Left lung (tissue), 10 donors: ENCODE measurements around the gene THOC2. TPM values are rescaled to one million over a fixed set of nuclear protein-coding genes. Genes with fewer than 3 reads are reported as not detected.

Experiments
- ATAC-seq: fragments of 200-7000 bp; cut with Tn5 transposase; one replicate; pipeline ENCODE4 v1.9.1; 2020; ENCODE audit warnings: moderate library complexity
- DNase-seq, 4 donors: peaks; one replicate each; pipeline ENCODE4 v3.0.0-alpha.2; 2013 to 2020
- H3K27ac ChIP-seq, 2 donors: fragments of 200-600 bp; sonication (generic) in 1 of 2; one replicate each; pipeline versions ENCODE4 v1.5.0 to v1.8.0; 2020 to 2021
- H3K27me3 ChIP-seq, 2 donors: fragments of 200-600 bp; sonication (generic) in 1 of 2; one replicate each; pipeline versions ENCODE4 v1.5.0 to v1.8.0; 2020 to 2021
- H3K36me3 ChIP-seq, 2 donors: fragments of 200-600 bp; sonication (generic) in 1 of 2; one replicate each; pipeline versions ENCODE4 v1.5.0 to v1.8.0; 2020 to 2021
- H3K4me1 ChIP-seq, 2 donors: fragments of 200-600 bp; one replicate each; pipeline ENCODE4 v1.8.0; 2021
- H3K4me3 ChIP-seq, 2 donors: fragments of 200-600 bp; sonication (generic) in 1 of 2; one replicate each; pipeline versions ENCODE4 v1.5.0 to v1.8.0; 2020 to 2021; ENCODE audit warnings: mild to moderate bottlenecking in 1 of 2
- H3K9me3 ChIP-seq, 2 donors: fragments of 200-600 bp; sonication (generic) in 1 of 2; one replicate each; pipeline versions ENCODE4 v1.5.0 to v1.8.0; 2020 to 2021
- intact Hi-C, 2 donors: fragments of 100-400 bp; cut with DNase I; formaldehyde crosslinking; loops; one replicate each; pipeline versions ENCODE4 v1.11.2 to v1.14.2; 2022
- polyA plus RNA-seq, 6 donors: library from polyadenylated mRNA; unstranded; fragments of 120-200 nt; gene quantifications; one replicate each; pipeline ENCODE4 v1.2.1, GENCODE V29; 2013; ENCODE audit not compliant: insufficient read length in 6 of 6
- total RNA-seq, 2 donors: library from RNA; stranded (reverse); fragmentation: NEBNext Ultra II Directional; extraction: Animal tissue kit (Norgen Biotek cat#: 25700); gene quantifications; one replicate each; pipeline ENCODE4 v1.2.1, GENCODE V29; 2021
- TF ChIP-seq, protein P1 (sequence below), 2 donors: fragments of 200-600 bp; sonication (generic) in 1 of 2; IDR thresholded peaks; one replicate each; pipeline versions ENCODE4 v1.5.0 to v1.8.0; 2021; ENCODE audit warnings: antibody characterized with exemption in 2 of 2
- donor health status: DM: no; HTN: yes; CAD: no.
- donor health status: DM: no; HTN: no; CAD: no.

THOC2 gene
- total and polyA plus RNA-seq, 8 donors: 78.2 to 164 (median 137) TPM

DNA sequence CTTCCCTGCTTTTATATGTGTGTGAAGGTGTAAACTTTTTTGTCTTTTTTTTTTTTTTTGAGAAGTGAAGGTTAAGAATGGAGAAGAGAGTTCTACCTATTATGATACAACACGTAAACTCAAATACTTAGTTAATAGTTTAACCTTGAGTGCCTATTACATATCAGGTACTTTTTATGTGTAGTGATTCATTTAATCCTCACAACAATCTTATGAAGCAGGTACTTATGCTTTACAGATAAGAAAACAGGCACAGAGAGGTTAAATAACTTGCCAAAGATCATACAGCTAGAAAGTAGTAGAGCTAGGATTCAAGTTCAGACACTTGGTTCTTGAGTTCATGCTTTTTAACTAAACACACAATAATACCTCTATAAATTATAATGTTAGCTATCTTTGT lies 107.4 kb downstream of the THOC2 start:
- TF ChIP-seq, protein P1, sequence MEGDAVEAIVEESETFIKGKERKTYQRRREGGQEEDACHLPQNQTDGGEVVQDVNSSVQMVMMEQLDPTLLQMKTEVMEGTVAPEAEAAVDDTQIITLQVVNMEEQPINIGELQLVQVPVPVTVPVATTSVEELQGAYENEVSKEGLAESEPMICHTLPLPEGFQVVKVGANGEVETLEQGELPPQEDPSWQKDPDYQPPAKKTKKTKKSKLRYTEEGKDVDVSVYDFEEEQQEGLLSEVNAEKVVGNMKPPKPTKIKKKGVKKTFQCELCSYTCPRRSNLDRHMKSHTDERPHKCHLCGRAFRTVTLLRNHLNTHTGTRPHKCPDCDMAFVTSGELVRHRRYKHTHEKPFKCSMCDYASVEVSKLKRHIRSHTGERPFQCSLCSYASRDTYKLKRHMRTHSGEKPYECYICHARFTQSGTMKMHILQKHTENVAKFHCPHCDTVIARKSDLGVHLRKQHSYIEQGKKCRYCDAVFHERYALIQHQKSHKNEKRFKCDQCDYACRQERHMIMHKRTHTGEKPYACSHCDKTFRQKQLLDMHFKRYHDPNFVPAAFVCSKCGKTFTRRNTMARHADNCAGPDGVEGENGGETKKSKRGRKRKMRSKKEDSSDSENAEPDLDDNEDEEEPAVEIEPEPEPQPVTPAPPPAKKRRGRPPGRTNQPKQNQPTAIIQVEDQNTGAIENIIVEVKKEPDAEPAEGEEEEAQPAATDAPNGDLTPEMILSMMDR (IDR thresholded peaks at IDR 0.05): no peak
- Histone ChIP-seq H3K4me1 (no peaks in the 10 kb centered on the region), H3K4me3 (no peak overlapping the region), H3K9me3 (no peaks in the 10 kb centered on the region), H3K36me3 (peaks cover 0 to 45% of the 10 kb centered on the region in 2 donors), H3K27ac (no peak overlapping the region), H3K27me3 (no peaks in the 10 kb centered on the region)
- DNase-seq (no peak), ATAC-seq (peak; percentile 82)
- intact Hi-C loops: no loop called here

- intact Hi-C loops: no loop called here
- ATAC-seq (peak; percentile 73), DNase-seq (no peak)
- TF ChIP-seq, protein P1 (IDR thresholded peaks at IDR 0.05): no peak
- no peak overlapping the region for H3K27ac ChIP-seq
- H3K27me3 ChIP-seq: no peaks in the 10 kb centered on the region
- no peaks in the 10 kb centered on the region for H3K4me1 ChIP-seq
- H3K36me3 ChIP-seq: peaks cover 0 to 25% of the 10 kb centered on the region in 2 donors
- no peaks in the 10 kb centered on the region for H3K9me3 ChIP-seq
- H3K4me3 ChIP-seq: no peak overlapping the region
Measured at GRCh38 chrX:123617007-123617406, 115.8 kb downstream of the THOC2 start.

DNA sequence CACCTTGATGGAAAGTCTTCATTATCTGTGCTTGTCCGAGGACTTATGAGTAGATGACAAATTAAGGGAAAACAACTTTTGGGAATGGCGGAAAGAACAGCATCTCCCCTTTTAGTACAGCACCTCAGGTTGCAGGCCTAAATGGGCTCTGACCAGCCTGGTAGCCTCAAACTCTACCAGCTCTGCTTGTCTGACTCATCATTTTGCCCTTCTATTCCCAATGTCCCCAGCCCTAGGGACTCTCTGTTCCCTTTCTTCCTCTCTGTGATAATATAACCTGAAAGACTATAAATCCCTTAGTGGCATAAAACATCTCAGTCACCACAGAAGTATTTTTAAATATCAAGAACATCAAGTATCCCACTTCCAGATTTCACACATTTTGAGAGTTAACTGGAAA lies 121.9 kb downstream of the THOC2 start:
- Histone ChIP-seq H3K4me1 (no peaks in the 10 kb centered on the region), H3K36me3 (peaks cover 0 to 12% of the 10 kb centered on the region in 2 donors), H3K9me3 (no peaks in the 10 kb centered on the region), H3K27ac (no peak overlapping the region), H3K4me3 (no peak overlapping the region), H3K27me3 (no peaks in the 10 kb centered on the region)
- intact Hi-C loops: no loop called here
- ATAC-seq (peak; percentile 29), DNase-seq (no peak)
- TF ChIP-seq, protein P1 (IDR thresholded peaks at IDR 0.05): no peak

GRCh38 chrX:123607806-123608205 lies 125.0 kb downstream of the THOC2 start:
- Histone ChIP-seq H3K36me3 (peaks cover 0 to 23% of the 10 kb centered on the region in 2 donors), H3K27ac (no peak overlapping the region), H3K4me1 (no peaks in the 10 kb centered on the region), H3K4me3 (no peak overlapping the region), H3K27me3 (no peaks in the 10 kb centered on the region), H3K9me3 (no peaks in the 10 kb centered on the region)
- DNase-seq: no peak
- TF ChIP-seq, protein P1 (IDR thresholded peaks at IDR 0.05): no peak
- intact Hi-C loops: no loop called here
- no peak for ATAC-seq

DNA sequence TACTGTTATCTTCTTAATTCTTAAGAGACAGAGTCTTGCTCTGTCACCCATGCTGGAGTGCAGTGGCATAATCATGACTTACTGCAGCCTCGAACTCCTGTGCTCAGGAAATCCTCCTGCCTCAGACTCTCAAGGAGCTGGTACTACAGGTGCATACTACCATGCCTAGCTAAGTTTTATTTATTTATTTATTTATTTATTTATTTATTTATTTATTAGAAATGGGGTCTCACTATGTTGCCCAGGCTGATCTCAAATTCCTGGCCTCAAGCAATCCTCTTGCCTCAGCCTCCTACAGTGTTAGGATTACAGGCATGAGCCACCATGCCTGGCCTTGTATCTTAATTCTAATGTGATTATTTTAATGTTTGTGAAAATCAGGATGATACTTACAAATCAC lies 125.6 kb downstream of the THOC2 start:
- Histone ChIP-seq H3K27ac (no peak overlapping the region), H3K4me3 (no peak overlapping the region), H3K9me3 (no peaks in the 10 kb centered on the region), H3K36me3 (peaks cover 0 to 26% of the 10 kb centered on the region in 2 donors), H3K27me3 (no peaks in the 10 kb centered on the region), H3K4me1 (no peaks in the 10 kb centered on the region)
- intact Hi-C loops: no loop called here
- ATAC-seq (no peak), DNase-seq (no peak)
- TF ChIP-seq, protein P1 (IDR thresholded peaks at IDR 0.05): no peak
